GM21423 (cell line): ENCODE data around the gene DOCK4.

Experiments
- ATAC-seq: cut with Tn5 transposase; IDR thresholded peaks from one replicate; pipeline ENCODE4 v1.9.1; 2021; ENCODE audit warnings: mild to moderate bottlenecking, moderate library complexity; ENCODE audit not compliant: unreplicated experiment

Gene DOCK4

DNA sequence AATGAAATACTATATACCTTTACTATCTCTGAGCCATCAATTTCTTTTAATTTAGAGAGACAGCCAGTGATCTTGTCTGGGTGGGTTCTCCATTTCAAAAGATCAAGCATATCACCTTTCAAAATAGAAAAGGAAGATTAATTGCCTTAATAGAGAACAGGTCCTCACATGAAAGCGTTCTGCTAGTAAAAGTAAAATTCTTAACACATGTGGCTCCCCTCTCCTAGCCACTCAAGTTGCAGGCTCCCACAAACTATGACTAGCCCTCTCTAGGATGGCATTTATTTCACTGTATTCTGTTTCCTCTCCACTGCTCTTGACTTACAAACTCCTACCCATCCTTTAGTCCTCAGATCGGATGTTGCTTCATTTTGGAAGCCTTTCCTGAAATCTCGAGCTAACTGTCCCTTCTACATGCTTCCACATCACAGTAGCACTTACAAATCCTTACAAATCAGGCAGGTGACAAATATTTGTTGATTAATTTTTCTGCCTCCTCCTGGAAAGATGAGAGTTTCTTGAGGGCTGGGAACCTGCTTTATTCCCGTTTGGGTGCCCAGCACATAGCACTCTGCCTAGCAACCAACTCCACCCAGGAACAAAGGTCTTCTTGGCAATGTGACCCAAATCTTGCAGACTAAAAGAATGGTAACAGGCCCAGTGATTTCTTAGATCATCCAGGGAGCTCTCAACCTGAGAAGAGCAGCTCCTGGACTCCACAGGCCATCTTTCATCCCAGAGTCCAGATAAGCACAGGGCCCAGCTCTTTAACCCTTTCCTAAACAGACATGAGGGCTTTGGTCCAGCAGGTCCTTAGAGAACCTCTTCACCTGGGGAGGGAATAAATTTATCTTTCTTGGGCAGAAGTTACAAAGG lies 333.5 kb downstream of the DOCK4 start:
- no peak for ATAC-seq

DNA sequence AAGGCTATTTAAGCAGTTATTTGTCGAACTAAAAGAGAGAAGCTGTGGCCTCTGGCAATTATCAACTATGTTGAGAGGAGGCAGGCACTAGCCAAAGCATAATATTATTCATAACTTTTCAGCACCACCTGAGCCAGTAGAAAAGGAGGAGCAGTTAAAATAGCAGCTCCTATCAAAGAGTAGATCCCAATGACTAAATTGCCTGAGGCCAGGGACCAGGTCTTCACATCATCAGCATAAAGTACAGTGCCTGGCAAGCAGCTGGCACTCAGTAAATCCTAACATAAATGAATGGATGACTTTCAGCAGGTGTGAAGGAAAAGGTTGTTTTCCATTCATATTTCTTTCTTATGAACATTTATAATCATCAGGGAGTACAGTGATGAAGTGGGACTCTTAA lies 334.9 kb downstream of the DOCK4 start:
- no peak for ATAC-seq

GRCh38 chr7:111869280-111869679 lies 336.9 kb downstream of the DOCK4 start:
- no peak for ATAC-seq

GRCh38 chr7:111867348-111867931 lies 338.8 kb downstream of the DOCK4 start:
- no peak for ATAC-seq

DNA sequence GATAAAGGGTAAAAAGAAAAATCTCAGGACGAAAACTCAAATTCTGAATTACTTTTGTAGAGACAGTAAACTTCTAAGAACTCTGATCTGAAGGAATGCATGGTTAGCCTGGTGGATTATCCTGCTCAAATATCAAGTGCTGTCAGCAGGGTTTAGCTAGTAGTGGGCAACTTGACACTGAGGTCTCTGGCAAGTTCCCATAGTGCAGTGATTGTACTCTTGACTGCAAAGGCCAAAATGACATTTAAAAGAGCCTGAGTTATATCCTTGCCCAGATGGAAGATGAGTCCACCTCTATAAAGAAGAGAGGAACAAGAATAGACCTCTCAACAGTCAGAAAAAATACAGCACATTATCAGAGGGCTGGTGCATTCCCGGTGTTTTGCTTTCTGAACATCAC lies 339.4 kb downstream of the DOCK4 start:
- no peak for ATAC-seq

DNA sequence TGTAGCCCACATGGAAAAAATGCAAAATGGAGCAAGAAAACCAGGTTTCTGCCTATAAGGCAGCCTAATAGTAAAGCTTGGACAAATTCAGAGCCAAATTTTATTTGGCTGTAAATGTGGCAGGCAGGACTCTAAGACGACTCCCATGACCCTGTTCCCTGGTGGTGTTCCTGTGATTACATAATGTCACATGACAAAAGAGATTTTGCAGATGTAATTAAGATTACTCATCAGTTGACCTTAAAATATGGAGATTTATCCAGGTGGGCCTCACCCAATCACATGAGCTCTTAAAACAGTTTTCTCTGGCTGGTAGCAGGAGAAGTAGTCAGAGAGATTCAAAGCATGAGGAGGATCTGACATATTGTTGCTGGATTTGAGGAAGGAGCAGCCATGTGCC lies 340.8 kb downstream of the DOCK4 start:
- ATAC-seq = no peak

DNA sequence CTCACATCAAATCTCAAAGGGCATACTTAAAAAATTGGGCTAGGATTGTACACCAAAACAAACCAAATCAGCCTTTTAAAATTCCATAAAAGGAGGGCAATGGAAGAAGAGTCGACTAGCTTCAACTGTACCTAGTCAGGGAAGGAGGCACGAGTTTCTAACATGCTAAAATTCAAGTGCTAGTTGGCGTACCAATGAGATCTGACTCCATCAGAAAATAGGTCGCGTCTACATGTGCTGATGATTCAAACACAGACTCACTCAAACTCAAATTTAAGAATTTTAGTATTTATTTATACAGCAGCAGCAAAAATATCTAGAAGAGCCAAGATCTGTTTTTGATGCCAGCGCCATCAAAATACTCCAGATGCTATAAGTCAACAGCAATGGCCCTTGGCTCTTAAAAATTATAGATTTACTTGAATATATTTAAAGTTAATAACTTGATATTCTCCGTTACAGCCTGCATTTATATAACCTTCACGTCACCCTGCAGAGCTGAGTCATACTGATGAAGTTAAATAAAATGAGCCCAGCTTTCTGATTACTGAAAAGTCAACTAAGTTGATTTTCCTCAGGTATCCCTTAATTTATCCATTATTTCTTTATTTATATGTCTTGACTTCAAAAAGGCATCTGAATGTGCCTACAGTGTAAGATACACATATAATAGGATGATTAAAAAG lies 341.8 kb downstream of the DOCK4 start:
- ATAC-seq = no peak

DNA sequence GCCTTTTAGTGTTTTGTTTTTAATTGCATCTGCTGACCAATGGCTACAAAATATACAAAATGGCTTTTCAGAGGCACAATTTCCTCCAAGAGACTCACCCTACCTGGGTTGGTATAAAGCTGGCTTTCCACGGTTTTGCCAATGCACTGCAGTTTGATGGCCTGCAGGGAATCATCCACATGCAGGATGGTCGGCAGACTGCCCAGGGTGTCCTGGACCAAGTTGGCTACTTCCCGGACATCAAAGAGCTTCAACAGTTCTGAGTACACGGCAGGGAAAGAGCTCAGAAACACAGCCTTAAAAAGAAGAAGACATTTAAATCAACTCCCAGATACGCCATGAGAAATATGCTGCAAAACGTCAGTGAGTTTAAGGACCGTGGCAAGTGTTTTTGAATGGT lies 342.9 kb downstream of the DOCK4 start:
- ATAC-seq = no peak

- no peak for ATAC-seq
Measured at GRCh38 chr7:111860248-111860647, 346.0 kb downstream of the DOCK4 start.

- no peak for ATAC-seq
Measured at GRCh38 chr7:111858331-111858730, 347.9 kb downstream of the DOCK4 start.

DNA sequence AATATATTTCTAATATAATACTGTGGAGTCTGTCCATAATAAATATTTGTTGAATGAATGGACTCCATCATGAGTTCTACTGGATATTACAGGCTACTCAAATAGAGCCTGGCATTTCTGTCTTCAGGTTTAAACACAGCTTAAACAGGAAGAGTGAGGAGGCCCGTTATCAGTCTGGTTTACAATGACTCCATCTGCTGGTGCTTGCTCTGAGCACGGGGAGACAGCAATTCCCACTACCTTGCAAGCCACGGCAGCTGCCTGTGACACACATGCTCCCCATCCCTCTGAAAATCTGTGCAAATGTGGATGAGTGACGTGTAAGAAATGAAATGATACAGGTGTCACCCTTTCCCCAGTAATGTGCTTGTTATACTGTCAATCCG lies 350.4 kb downstream of the DOCK4 start:
- no peak for ATAC-seq

DNA sequence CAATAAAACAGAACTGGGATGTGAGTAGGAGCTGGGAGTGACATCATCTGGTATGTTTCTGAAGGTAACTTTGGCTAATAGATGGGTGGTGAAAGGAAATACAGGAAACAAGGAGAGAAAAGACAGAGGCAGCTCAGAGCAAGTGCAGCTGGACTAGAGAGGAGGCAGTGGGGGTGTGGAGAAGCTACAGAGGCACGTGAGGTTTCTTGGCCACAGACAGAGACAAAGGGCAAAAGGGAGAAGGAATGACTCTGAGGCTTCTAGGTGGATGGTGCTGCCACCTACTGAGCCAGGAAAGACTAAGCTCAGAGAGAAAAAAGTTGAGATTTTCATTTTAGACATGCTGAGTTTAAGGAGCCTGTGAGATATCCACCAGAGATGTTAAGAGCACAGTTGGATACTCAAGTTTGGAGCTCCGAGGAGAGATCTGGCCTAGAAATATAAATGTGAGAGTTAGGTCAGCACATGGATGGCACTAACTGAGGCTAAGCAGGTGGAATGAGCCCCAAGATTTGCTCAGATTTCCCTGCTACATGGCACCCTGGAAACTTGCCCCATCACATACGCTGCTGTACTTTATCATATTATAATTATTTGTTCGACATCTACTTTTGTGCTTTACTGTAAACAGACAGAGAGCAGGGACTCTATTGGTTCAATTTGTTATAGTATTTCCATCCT lies 350.9 kb downstream of the DOCK4 start:
- ATAC-seq = no peak

DNA sequence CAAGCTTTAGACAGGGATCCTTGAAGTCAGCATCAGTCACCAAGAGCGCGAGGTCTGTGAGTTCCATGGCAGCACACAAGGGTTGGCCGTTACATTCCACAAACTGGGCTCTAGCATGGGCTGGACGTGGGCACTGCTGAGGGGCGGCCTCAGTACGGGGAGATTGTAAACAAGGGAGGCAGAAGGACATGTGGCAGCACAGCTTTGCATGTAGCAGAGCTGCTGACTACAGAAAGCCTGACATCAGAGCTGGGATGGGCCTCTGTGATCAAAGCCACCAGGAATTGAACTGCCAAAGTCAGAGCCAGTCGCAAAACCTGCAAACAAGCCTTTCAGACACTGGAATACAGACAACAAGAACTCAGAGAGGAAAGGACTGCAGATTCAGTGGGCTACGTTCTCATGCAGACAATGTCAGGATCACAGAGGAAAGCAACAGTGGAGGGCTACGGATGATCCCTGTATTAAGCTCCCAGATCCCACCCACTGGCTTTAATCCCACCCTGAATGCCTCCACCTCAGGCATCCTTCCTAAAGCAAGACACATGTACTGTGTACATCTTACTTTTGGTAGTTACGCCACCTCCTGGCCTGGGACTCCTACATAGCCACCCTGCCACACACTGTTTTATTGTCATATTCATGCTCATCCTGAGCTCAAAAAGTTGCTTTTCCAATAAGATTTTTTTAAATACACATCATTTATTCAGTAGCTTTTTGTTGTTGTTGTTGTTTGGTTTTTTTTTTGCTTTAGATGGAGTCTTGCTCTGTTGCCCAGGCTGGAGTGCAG lies 352.8 kb downstream of the DOCK4 start:
- ATAC-seq = no peak

- no peak for ATAC-seq
Measured at GRCh38 chr7:111852081-111852480, 354.1 kb downstream of the DOCK4 start.

DNA sequence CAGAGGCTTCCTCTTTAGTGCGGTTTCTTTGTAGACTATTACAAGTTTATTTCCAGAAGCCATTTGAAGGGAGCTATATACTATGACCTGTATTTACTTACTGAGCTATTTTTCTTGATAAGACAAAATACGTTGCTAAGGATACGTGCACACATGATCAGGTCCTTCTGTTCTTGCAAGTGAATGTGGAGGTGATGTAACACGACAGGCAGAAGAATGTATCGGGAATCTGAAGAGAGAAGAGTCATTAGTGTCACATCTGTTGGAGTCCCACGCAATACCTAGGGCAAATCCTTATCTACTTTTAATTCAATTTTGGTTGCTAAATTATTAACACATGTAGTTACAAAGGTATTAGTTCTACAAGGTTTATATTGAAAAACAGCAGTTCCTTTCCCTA lies 359.3 kb downstream of the DOCK4 start:
- no peak for ATAC-seq

- ATAC-seq = no peak
Measured at GRCh38 chr7:111845853-111846252, 360.3 kb downstream of the DOCK4 start.

GRCh38 chr7:111844904-111845671 lies 361.1 kb downstream of the DOCK4 start:
- no peak for ATAC-seq

DNA sequence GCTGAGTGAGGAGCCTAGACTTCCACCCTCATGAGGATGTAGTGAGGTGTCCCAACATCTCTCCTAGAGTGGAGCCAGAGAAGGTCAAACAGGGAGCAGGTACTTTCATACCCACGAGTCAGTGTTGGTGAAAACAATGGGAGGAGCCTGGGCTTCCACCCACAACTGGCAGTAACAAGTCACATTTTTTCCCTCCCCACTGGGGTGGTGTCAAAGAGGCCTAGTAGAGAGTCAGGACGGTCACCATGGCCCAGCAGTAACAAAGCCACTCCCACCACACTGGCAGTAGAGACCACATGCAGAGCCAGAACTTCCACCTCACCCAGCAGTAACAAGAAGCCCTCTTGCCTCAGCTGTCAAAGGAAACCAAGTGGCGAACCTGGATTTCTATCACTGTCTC lies 363.7 kb downstream of the DOCK4 start:
- ATAC-seq = no peak

- no peak for ATAC-seq
Measured at GRCh38 chr7:111841596-111842205, 364.5 kb downstream of the DOCK4 start.

GRCh38 chr7:111840528-111840927 lies 365.7 kb downstream of the DOCK4 start:
- ATAC-seq = no peak
